Endothelial cell of hepatic sinusoid (primary cell): Measurements from ENCODE around the gene SMOC1.

Experiments used
- in situ Hi-C: cut with HindIII; loops from 2 replicates; pipeline ENCODE4 v1.10.0; 2017; ENCODE audit warnings: low sequenced_read_pairs

The SMOC1 gene

GRCh38 chr14:70077005-70077404, 197.8 kb downstream of the SMOC1 start:
- in situ Hi-C loops: no loop called here

- in situ Hi-C loops: no loop called here
Measured at GRCh38 chr14:70077720-70078119, 198.5 kb downstream of the SMOC1 start.

- in situ Hi-C loops: no loop called here
Measured at GRCh38 chr14:70078329-70078728, 199.1 kb downstream of the SMOC1 start.

GRCh38 chr14:70080076-70080475, 200.9 kb downstream of the SMOC1 start:
- in situ Hi-C loops: no loop called here
